ENCODE data around the gene TMEM272. TPM values are rescaled to one million over a fixed set of nuclear protein-coding genes. Genes with fewer than 3 reads are reported as not detected.

Gene TMEM272
- total and polyA plus RNA-seq, 12 donors: 0.09 to 2.7 (median 0.56) TPM

- Histone ChIP-seq H3K9me3 (no peaks in the 10 kb centered on the region), H3K4me1 (peaks cover 0 to 19% (median 5%) of the 10 kb centered on the region in 9 donors), H3K27ac (no peak overlapping the region), H3K4me3 (no peak overlapping the region), H3K36me3 (no peaks in the 10 kb centered on the region), H3K27me3 (no peaks in the 10 kb centered on the region)
- 68 to 74% methylated on average over 6 of the region's 6 CpGs for WGBS, 2 donors
- peak in 1 of 2 donors; percentile 57 for DNase-seq
- intact Hi-C loops (cut with DNase I): loop anchor here in 4 of 10 donors (1.0 to 2.0 kb wide), 2 partner anchors 17 to 18 kb away; no protein-coding TSS in a partner anchor
- TF ChIP-seq CTCF (IDR thresholded peaks at IDR 0.05): peak; percentile 26 to 66 (median 60)
- peak; percentile 79 to 91 (median 90) for ATAC-seq
These were observed 12.4 kb downstream of the TMEM272 start for GRCh38 chr13:51832471-51833152.

DNA sequence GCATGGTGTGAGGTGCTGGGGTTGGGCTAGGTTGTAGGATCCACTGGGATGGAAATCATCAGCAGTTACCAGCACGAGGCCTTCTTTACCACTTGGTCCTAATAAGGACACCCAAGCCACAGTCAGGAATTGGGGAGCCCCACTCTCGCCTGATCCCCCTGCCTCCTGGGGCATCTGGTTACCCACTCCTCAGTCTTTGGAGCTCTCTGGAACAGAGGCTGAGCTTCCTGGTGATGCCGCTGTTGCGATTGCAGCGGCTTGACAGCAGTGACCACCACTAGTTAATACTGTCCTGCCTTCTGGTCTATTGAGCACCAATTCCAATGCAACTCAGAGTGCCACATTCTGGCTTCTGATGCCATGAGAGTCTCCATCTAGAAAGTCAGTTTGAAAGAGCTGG, 13.5 kb downstream of the TMEM272 start:
- WGBS, 2 donors: 92 to 97% methylated on average over 5 of the region's 5 CpGs
- H3K4me1 ChIP-seq: peaks cover 2 to 30% (median 11%) of the 10 kb centered on the region in 9 donors
- DNase-seq: no peak
- no peaks in the 10 kb centered on the region for H3K36me3 ChIP-seq
- no peak for TF ChIP-seq CTCF (IDR thresholded peaks at IDR 0.05)
- ATAC-seq: no peak
- no peaks in the 10 kb centered on the region for H3K27me3 ChIP-seq
- H3K4me3 ChIP-seq: no peak overlapping the region
- intact Hi-C loops (cut with DNase I): no loop called here
- H3K9me3 ChIP-seq: no peaks in the 10 kb centered on the region
- no peak overlapping the region for H3K27ac ChIP-seq

GRCh38 chr13:51829568-51829899, 15.4 kb downstream of the TMEM272 start:
- Histone ChIP-seq H3K27me3 (no peaks in the 10 kb centered on the region), H3K36me3 (no peaks in the 10 kb centered on the region), H3K4me1 (peaks cover 4 to 49% (median 29%) of the 10 kb centered on the region in 9 donors), H3K4me3 (no peak overlapping the region), H3K27ac (peak overlapping the region in 1 of 10 donors; percentile 49), H3K9me3 (no peaks in the 10 kb centered on the region)
- 89 to 92% methylated on average over 2 of the region's 2 CpGs for WGBS, 2 donors
- no peak for ATAC-seq
- TF ChIP-seq CTCF (IDR thresholded peaks at IDR 0.05): no peak
- intact Hi-C loops (cut with DNase I): no loop called here
- DNase-seq: no peak

DNA sequence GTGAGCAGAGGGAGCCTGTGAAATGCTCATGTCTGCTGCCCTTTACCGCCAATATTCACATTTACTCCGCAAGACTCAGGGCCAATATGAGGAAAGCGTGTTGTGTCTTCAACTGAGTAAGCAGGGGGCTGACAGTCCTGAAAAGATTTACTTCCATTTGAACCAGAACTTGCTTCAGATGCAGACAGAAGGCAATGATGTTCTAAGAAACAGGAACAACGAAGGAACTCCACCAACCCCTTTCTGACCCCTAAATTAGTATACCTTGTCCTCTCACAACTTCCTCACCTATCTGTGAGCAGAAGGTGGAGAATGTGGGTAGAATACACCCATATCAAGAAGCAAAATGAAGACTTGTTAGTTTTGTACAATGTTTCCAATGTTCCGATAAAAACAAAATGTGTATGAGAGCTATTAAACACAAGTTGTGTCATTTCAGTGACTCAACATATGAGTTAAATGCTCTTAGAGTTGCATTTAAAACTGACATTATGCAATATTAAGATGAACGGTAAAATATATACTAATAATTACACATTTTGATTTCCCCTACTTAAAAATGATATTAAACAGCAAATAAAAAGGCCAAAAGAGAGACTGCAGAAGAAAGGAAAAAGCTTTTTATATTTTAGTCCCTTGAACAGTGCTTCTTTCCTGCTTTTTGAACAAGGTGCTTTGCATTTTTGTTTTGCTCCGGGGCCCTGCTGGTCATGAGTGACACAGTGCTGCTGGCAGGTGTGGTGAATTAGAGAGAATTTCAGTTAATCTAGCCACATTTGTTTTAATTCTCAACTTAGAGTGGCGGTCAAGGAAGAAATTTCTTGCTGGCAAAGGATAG, 16.0 kb downstream of the TMEM272 start:
- WGBS, 2 donors: 93 to 96% methylated on average over 8 of the region's 8 CpGs
- H3K27me3 ChIP-seq: no peaks in the 10 kb centered on the region
- H3K4me3 ChIP-seq: no peak overlapping the region
- no peak for TF ChIP-seq CTCF (IDR thresholded peaks at IDR 0.05)
- H3K9me3 ChIP-seq: no peaks in the 10 kb centered on the region
- DNase-seq (no peak), ATAC-seq (no peak)
- intact Hi-C loops (cut with DNase I): no loop called here
- peak overlapping the region in 1 of 10 donors; percentile 83 for H3K27ac ChIP-seq
- H3K4me1 ChIP-seq: peaks cover 4 to 55% (median 34%) of the 10 kb centered on the region in 9 donors
- no peaks in the 10 kb centered on the region for H3K36me3 ChIP-seq
